ENCODE measurements around the gene ORMDL2.
A peak's percentile ranks its signal among the peaks of the same experiment; 100 is the strongest.

Gene ORMDL2, protein sequence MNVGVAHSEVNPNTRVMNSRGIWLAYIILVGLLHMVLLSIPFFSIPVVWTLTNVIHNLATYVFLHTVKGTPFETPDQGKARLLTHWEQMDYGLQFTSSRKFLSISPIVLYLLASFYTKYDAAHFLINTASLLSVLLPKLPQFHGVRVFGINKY

GRCh38 chr12:55817345-55818139 is at the start of gene ORMDL2, which contains the start of gene SARNP:
ORMDL2 (plus strand) TSS chr12:55818041; CDS start chr12:55819000, 959 bp downstream.
SARNP (minus strand) TSS chr12:55817724; CDS start chr12:55817701, 23 bp downstream.
- peak; percentile 99 for DNase-seq (ENCODE audit: low read depth)

GRCh38 chr12:55771736-55772135 is 46.1 kb upstream of the ORMDL2 start:
- DNase-seq (ENCODE audit: low read depth) = no peak

GRCh38 chr12:55777856-55778255 is 40.0 kb upstream of the ORMDL2 start:
- DNase-seq (ENCODE audit: low read depth) = no peak

DNA sequence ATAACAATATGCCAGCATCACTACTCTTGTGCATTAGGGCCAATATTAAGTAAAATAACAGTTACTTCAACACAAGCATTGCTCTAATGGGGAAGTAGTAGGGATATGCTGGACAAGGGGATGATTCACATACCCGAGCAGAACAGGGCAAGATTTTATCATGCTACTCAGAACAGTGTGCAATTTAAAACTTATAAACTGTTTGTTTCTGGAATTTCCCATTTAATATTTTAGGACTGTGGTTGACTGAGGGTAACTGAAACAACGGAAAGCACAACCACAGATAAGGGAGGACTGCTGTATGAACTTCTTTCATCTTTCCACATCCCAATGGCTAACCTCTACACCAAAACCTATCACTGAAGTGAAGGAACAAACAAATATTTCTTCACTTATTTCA is 37.2 kb upstream of the ORMDL2 start:
- no peak for DNase-seq (ENCODE audit: low read depth)

GRCh38 chr12:55788546-55788945 is 29.3 kb upstream of the ORMDL2 start:
- DNase-seq (ENCODE audit: low read depth) = no peak

GRCh38 chr12:55789171-55789570 is 28.7 kb upstream of the ORMDL2 start:
- no peak for DNase-seq (ENCODE audit: low read depth)

DNA sequence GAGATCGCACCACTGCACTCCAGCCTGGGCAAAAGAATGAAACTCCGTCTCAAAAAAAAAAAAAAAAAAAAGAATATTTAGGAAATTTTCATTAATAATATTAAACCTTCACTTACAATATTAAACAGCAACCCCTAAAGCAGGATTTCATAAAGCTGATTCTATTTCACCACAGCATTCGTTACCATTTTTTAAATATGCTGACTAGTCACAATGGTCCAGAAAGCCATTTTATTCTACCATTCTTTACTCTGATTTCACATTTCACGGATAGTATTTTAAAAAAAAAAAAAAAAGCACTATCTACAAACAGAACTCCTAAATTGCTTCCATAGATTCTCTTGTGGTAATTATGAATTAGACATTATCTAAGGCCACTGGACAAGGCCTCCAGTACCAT is 27.9 kb upstream of the ORMDL2 start:
- no peak for DNase-seq (ENCODE audit: low read depth)

DNA sequence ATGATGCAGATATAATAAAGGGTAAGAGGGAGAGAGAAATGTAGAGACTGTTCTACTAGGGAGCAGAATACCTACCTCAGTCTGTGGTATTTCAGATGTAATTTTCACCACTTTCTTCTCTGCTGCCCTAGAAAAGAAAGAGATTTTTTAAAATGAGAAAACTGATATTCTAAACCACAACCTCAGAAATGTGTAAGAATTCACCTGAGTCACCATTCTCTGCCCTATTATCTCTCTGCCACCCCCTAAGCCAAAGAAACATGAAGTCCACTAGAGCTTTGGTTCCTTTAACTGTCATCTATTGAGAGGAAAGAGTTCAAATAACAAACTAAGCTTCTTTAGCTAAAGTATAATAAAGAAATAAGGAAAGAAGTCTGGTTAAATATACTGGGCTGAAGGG is 21.9 kb upstream of the ORMDL2 start:
- DNase-seq (ENCODE audit: low read depth) = no peak

DNA sequence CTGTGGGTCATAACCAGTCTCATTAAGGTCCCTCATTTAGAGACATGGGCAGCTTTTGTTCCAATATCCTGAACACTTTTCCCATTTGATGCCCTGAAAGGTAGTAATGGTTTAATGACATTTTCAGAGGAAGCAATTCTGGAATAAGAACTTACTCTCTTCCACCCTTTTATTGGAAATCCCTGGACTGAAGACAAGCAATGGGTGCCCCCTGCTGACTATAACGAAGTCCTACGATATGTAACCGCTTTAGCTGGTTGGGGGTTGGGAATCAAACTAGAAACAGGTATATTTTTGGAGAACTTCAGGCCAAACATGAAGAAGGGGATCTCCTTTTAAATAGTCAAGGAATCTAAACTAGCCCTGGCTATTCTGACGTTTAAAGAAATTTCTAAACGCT is 20.8 kb upstream of the ORMDL2 start:
- DNase-seq (ENCODE audit: low read depth) = peak; percentile 59

DNA sequence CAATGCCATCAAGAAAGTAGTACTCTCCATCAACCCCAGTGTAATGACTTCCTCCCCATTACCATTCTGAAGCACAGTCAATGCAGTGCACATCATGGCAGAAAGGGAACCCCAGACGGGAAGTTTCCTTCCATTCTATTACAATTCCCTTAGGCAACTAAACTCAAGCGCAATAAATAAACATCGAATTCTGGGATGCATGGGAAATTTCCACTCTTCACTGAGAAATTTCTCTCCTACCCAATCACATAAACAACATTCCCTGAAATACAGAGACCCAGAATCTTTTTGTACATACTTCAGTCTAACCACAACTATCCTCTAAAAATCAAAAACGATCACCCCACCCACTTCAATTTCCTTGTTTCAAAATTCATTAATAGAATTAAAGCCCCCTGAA is 20.3 kb upstream of the ORMDL2 start:
- no peak for DNase-seq (ENCODE audit: low read depth)

DNA sequence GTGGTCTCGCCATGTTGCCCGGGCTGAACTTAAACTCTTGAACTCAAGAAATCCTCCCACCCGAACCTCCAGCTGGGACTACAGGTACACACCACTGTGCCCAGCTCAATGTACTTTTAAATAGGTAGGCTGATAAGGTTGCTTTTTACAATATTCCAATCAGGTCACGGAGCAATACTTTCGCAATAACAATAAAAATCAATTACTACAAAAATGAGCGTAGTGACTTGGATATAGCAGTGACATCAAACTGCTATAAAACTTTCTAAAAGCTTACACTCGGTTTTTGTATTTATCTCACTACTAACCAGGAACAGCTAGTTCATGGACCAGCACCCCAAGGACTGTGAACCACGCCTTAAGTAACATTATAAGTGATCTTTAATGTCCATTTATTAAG is 10.9 kb upstream of the ORMDL2 start:
- DNase-seq (ENCODE audit: low read depth) = no peak

GRCh38 chr12:55809274-55809673 is 8.6 kb upstream of the ORMDL2 start:
- no peak for DNase-seq (ENCODE audit: low read depth)

DNA sequence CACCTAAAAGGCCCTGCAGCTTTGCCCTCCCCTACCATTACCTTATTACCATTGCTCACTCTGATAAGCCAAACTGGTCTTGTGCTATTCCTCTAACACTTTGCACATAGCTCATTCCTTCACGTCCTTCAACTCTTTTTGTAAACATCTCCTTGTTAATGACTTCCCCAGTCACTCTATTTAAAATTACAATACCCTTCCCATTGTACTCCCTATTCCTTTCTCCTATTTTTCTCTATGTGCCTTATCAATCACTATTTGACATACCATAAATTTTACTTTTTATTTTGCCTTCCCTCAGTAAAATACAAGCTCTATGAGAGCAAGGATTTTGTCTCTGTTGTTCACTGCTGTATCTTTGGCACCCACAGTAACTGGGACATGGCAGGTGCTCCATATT is 5.8 kb upstream of the ORMDL2 start:
- DNase-seq (ENCODE audit: low read depth) = no peak

DNA sequence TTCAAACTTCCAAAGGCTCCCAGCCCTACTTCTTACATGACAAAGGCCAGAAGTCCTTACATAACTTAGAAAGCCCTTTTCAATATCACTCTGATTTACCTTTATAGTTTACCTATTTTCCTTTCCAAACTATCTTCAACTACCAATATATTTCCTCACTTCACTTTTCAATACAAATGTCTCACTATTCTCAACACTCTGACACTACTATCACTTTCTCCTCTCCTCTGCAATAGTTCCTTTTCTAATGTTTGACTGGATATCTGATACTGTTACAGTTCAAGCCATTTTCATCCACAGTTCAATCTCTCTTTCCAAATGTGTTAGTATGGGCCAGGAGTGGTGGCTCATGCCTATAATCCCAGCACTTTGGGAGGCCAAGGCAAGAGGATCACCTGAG is 3.6 kb upstream of the ORMDL2 start:
- no peak for DNase-seq (ENCODE audit: low read depth)

DNA sequence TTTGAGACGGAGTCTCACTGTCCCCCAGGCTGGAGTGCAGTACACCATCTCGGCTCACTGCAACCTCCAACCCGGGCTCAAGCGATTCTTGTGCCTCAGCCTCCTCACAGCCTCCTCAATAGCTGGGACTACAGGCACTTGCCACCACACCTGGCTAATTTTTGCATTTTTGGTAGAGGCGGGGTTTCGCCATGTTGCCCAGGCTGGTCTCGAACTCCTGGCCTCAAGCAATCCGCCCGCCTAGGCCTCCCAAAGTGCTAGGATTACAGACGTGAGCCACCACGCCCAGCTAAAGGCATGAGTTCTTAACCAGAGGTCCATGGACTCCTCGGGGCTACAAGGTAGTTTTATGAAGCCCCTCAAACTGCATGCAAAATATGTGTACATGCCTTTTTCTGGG is 2.4 kb upstream of the ORMDL2 start:
- DNase-seq (ENCODE audit: low read depth) = no peak

DNA sequence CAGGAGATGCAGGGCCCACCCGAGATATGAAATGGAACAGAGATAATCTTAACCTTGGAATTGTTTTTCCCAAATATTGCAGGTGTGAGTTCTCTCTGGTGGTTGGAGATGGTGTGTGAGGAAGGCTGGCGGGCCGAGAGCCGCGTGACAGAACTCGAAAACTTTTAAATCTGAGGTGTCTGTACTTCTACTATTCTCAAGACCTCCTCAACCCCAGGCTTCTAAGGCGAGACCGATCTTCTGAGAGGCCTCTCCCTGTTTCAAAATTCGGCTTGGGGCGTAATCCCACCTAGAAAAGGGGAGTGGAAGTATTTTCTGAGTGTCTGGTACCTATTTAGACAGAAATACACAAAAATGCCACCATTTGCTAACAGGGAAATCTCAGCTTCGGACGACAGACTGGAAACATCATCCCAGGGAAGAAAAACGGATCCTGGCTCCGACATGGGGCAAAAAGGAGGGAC is 928 bp upstream of the ORMDL2 start:
- DNase-seq (ENCODE audit: low read depth) = no peak

DNA sequence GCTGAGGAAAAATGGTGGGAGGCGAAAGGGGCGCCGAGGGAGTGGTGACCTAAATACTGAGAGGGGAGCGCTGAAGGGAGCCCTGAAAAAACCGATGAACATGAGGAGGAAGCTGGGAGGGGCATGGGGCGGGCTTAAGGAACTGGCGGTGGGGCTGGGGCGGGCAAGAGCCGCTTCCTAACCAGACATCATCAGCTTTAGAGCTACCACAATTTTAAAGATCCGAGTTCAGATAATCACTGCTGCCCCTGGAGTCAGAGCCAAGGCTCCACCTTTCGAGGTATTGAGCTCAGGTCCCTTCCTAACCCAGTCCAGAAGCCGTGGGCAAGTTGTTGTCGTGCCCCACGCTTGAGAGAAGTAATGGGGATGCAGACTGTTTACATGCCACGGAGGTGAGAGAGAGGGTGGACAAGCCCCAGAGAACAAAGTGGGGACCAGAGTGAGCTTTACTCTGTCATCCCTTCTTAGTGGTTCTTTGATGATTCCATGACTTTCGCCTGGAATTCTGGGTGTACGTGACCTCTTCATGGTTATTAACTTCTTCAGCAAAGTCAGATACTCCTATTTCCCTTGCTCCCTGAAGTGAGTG is 393 bp downstream of the ORMDL2 start:
- no peak for DNase-seq (ENCODE audit: low read depth)

- no peak for DNase-seq (ENCODE audit: low read depth)
Measured at GRCh38 chr12:55818886-55819285, 1.0 kb downstream of the ORMDL2 start.

DNA sequence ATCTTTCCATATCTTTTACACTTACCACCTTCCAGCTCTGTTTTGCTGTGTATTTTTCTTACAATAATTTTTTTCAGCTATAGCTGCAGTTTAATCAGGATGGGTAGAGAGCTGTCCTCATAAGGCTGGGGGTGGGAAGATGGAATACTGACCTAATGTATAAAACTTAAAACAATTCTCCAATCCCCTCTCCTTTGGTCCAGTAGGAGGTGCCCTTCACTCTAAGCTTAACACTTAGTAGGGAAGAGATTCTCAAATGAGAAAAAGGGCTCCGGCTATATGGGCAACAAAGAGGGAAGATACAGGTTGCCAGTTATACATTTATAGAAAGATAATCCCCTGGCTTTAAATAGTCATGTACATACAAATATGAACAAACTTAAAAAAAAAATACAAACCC is 2.8 kb downstream of the ORMDL2 start:
- no peak for DNase-seq (ENCODE audit: low read depth)

DNA sequence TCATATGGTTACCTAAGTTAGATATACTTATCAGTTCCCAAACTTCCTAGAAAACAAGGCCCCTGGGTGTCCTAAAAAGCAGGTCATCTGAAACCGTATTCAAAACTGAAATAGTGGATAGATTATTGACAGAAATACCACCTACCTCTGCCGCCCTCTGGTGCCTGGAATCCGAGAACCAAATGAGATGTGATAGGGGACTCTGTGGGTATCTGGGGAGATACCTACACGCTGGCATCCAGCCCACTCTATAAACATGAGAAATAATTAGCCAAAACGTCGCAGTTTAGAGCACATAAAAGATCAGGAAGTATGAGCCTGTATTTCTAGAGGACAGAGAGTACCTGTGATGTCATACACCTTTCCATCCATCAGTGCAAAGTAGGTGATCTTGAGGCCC is 4.4 kb downstream of the ORMDL2 start:
- no peak for DNase-seq (ENCODE audit: low read depth)

DNA sequence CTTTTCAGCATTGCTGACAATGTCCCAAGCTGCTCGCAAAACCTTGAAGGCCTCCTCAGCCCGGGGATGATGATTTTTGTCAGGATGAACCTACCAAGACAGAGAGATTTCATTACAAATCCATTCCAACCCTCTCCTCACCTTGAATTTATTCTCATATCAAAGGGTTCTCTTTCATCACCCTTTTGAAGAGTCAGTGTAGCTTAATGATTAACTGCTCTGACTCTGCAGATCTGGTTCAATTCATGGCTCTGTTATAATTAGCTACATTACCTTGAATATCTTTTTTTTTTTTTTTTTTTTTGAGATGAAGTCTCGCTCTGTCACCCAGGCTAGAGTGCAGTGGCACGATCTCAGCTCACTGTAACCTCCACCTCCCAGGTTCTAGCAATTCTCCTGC is 5.6 kb downstream of the ORMDL2 start:
- DNase-seq (ENCODE audit: low read depth) = no peak

- no peak for DNase-seq (ENCODE audit: low read depth)
Measured at GRCh38 chr12:55824726-55825125, 6.9 kb downstream of the ORMDL2 start.

GRCh38 chr12:55827806-55828205 is 10.0 kb downstream of the ORMDL2 start:
- no peak for DNase-seq (ENCODE audit: low read depth)

Measured in fibroblast of the conjunctiva (primary cell).